Central memory CD4-positive, alpha-beta T cell (primary cell): ENCODE data around the gene DBH.

Experiments used
- DNase-seq: peaks from one replicate; pipeline ENCODE4 v3.0.0; 2022

DBH gene

DNA sequence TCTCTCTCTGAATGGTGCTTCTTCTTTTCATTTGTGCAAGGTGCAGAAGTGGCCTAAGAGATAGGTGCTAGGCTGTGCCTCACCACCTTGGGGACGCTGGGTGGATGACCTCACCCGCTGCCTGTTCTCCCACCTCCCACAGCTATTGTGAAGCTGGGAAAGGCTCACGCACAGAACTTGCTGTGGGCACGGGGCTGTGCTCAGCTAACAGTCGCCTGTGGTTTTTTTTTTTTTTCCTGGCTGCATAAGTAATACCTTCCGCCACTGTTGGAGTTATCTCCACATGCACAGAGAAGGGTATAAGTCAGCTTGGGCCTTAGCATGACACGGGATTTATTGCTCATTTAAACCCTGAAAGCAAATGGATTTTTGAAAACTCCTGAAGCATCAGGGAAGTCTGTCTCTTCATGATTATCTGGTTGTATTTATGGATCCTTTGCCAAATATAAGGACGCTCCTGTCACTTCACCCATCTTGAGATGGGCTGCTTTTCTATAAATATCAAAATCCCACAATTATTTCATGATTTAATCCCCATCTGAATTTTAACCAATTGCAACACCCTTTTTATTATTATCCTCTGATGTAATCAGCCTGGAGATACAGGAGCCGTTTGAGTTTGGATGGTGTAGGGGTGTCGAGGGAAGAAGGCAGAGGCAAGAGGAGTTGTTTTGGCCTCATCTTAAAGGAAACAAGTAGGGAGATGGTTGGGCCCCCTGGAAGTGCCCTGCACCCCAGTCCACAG, 9.0 kb downstream of the DBH start:
- no peak for DNase-seq

DNA sequence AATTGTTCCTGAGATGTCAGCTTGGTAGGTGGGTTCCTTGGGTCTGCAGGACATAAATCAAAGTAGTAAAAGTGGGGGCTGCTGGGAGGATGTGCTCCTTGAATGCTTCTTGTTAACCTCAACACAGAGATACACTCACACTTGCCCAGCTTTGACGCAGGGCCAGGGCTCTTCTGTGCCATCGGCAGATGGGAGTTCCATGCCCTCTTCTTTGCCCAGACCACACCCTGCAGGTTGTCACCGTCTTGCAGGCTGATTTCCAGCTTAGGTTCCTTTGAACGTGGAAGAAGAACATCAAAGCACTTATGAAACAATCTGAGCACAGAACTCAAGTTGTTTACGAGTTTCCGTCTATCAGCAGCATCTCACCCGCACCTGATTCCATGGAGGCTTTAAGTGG, 11.0 kb downstream of the DBH start:
- no peak for DNase-seq

DNA sequence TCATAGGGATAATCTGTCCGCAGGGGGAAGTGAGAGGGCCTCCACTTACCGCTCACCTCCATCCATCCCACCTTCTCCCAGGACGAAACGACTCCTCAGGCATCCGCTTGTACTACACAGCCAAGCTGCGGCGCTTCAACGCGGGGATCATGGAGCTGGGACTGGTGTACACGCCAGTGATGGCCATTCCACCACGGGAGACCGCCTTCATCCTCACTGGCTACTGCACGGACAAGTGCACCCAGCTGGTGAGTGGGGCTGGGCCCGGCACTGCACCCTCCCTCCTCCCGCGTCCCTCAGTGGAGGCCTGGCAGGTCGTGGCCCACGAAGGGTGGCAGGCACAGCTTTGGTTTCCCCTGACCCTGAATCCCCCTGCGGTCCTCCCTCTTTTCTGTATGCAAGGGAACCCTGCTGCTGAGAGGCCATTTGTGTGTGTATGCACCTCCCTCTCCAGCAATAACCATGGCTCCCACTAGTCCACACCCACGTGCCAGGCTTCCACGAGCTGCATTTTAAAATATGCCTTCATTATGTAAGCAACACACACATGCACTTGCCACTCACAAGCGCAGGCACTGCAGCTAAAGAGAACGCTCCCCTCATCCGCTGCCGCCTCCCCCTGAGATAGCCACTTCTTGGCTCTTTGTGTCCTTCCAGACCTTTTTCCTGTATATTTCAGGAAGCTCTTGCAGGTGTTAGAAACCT, 11.8 kb downstream of the DBH start:
- no peak for DNase-seq

DNA sequence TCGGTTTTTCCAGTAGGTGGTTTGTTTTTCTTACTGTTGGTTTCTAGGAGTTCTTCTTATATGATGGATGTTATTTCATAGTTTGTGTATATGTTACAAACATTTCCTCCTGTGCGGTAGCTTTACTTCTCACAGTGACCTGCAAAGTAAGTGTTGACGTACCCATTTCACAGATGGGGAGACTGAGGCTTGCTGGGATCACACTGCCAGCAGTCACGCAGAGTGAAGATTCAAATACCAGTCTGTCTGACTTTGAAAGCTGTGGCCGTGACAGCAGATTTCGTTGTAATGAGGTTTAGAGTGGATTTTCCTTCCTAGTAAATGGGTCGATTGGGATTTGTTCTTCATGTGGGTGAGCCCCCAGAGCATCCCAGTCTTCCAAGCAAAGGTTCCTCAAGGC, 13.0 kb downstream of the DBH start:
- no peak for DNase-seq

DNA sequence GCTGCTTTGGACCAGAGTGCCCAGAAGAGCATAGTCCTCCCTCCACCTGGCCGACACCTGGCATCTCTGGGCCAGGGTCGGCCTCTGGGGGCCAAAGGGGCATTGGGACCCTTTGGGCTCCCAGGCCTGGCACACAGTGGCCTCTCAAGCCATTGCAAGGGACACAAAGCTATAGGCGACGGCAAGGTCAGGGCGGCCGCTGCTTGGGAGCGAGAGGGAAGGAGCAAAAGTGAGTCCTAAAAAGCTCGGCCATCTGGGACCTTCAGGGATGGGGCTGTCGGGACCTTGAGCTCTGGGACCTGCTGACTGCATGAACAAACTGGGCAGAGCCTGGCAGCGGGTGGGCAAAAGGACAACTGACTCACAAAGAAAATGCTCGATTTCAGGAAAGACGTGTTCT, 13.9 kb downstream of the DBH start:
- no peak for DNase-seq

DNA sequence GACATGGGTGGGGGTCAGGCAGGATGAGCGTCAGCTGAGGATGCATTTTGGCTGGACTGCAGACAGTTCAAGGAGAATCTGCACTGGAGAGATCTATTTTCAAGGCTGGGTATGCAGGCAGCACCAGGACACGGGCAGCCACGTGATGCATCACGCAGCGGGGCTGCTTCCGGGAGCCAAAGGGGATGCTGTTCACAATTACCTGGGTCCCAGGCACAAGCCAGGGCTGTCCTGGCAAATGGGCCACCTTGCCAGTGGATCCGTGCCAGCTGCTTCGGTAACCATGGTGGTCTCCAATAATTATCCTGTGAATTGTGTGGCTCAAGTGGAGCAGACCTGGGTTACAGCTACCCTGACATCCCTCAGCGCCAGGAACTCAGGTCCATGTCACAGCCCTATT, 17.5 kb downstream of the DBH start:
- DNase-seq = no peak

DNA sequence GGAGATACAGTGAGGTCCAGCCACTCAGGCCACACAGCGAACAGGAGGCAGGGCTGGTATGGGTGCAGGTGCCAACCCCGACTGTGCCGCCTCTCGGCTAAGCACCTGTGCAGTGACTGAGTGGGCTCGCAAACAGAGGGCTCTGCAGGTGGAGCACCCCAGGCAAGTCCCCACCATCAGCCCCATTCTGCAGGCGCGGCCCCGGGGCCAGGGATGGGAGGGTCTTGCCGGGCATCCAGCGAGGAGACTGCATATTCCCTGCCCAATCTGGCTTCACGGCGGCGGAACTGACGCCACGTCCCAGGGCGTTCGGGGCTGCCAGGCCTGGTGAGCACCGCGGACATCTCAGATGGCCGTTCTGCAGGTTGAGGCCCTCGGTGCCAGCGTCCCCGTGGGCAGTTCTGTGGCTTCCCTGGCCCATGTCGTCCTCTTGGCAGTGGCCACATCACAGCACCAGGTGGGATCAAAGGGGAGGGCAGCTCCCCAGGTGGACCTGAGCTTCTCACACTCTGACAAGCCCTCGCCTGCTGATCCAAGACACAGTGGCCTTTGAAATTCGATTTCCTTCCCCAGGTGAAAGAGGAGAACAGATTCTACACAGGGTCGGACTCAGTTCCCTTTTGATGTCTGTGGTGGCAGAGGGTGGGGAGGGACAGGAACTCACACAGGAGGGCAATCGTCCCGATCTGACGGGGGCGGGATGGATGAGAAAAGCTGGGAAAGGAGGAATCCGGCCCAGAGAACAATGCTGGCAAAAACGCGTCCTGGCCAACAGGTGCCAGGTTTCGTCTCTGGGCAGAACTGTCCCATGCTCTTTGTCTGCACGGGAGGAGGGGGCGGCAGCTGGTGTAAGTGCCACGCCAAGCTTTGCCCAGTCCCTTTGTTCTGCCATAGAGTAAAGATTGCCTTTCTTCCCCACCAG, 18.8 kb downstream of the DBH start:
- DNase-seq = no peak

DNA sequence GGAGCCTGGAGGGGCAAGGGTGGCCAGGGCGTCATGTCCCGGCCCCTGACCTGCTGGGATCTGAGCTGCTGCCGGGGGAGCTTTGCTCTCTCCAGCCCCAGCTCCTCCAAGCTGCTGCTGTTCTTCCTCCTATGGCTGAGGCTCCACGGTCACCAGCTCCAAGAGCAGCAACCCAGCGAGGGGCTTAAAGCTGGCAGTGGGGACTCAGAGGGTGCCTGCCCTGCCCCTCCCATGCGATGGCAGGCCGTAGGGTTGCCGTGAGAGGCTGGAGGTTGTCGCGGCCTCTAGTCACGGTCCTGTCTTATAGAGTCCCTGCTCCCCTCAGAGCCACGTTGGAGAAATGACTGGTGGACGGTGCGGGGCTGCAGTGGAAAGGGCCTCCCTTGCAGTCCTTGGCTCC, 19.5 kb downstream of the DBH start:
- DNase-seq = no peak

DNA sequence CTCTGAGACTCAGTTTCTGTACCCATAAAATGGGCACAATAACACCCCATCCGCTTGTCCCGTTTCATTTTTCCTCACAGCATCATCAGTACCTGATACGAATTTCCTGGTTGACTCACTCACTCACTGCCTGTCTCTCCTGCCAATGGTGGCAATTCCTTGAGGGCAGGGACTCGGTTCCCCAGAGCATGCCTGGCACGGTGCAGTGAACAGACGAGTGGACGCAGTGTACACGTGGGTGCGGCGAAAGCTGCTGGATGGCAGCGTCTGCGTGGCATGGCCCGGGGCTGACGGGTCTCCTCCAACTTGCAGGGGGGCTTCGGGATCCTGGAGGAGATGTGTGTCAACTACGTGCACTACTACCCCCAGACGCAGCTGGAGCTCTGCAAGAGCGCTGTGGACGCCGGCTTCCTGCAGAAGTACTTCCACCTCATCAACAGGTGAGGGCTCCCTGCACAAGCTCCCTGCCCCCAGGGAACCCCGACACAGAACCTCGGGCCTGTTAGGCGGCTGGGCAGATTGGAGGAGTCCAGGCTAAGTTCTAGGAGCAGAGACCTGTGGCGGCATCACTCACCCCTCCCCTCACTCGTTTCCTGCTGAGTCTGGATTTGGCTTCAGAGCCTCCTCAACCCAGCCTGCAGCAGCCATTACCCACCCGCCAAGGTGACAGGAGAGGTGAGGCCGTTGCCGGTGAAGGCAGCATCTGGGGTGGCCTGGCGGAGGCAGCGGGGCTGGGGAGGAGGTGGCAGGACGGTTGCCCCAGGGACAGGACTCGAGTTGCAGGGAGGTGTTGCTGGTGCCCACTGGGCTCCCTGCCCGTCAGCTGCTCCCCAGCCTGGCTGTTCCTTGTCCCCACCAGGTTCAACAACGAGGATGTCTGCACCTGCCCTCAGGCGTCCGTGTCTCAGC, 20.3 kb downstream of the DBH start:
- DNase-seq = peak; percentile 29

DNA sequence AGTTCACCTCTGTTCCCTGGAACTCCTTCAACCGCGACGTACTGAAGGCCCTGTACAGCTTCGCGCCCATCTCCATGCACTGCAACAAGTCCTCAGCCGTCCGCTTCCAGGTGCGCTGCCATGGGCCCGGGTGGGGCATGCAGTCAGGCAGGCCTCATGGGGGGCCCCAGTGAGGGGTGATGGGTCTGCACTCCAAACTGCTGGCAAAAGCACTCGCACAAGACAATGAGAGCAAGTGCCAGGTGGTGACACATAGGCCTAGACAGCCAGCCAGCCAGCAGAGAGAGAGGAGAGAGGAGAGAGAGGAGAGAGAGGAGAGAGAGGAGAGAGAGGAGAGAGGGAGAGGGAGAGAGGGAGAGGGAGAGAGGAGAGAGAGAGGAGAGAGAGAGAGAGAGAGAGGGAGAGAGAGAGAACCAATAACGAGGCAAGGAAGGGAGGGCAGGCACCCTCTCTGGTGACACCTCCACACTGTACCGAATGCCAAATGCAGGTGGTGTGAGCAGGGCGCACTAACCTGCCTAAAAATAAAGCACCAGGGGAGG, 21.0 kb downstream of the DBH start:
- no peak for DNase-seq

DNA sequence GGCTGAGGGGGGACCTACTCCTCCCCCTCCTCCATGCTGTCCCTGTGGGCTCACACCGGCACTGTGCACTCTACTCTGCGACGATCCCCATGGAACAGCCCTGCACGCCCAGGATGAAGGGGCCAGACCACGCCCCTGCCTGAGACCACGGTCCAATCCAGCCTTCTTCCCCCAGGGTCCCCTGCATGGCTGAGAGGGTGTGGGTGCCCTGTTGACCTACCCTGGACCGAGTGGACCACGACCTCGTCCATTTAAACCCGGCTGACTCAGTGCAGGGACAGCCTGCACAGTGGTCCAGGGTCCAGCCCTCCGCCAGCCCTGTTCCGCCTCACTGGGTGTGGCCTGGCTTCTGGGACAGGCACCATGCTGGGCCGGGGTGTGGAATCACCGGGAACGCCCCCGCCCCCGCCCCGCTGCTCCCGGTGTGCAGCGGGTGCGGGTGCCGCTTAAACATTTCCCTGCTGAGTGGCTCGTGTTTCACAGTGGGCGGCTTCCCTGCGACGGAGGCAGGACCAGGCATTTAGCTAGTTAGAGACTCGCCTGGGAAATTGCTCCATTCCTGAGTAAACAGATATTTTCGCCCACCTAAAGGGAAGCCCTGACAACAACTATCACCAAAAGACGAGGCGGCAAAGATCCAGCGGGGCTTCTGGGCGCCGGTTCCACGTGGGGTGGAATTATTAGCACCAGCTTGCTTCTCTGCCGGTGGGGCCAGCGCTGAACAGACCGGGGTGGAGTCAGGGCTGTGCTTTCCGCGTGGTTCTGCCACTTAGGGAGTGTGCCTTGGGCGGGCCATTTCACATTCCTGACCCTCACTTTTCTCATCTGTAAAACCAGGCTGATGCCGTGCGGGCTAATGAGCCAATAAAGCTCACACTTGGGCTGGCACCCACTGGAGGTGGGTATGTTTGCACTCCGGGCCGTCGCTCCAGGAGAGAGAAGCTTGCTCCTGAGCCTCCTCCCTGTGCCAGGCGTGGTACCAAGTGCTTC, 22.6 kb downstream of the DBH start:
- no peak for DNase-seq

DNA sequence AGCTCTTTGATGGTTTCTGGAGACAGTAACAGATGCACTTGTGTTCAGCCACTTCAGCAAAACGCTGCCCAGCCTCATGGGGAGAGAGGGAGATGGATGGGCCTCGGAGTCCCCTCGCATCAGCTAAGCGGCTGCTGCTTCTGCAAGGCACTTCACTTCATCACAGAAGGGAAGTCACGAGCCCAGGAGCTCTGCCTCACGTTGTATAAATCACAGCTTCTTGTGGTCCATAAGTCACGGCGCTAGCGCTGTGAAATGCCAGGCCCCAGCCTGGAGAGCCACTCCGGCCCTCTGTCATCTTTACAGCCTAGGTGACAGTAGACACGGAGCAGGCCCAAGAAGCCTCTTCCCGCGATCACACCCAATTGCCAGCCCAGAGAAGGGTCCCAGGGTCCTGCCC, 23.4 kb downstream of the DBH start:
- no peak for DNase-seq

DNA sequence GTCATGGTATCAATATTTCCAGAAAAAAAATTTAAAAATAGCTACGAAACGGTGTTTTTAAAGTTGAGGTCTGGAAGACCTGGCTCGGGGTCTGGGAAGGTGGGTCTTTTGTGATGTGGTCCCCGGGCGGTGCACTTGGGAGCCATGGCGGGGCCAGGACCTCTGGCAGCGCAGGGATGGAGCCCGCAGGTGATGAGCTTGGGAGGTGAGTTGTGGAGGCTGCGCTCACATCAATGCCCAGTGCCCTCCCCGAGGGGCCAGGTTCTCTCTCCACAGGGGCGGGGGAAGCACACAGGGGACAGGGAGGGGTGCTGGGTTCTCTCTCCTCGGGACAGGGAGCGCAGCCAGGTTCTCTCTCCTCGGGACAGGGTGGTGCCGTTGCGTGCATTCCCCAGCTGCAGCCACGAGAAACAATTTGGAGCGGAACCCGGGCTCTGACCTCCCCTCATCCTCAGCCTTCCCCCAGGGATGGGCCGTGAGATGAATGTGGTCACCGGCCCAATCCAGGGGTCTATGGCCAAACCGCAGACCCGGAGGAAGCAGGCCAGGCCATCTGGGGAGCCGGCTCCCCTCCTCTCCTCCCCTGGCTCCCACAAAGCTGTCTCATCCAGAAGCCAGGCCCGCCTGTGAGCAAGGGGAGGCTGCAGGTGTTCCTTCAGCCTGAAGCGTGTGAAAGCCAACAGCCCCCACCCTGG, 25.8 kb downstream of the DBH start:
- no peak for DNase-seq

DNA sequence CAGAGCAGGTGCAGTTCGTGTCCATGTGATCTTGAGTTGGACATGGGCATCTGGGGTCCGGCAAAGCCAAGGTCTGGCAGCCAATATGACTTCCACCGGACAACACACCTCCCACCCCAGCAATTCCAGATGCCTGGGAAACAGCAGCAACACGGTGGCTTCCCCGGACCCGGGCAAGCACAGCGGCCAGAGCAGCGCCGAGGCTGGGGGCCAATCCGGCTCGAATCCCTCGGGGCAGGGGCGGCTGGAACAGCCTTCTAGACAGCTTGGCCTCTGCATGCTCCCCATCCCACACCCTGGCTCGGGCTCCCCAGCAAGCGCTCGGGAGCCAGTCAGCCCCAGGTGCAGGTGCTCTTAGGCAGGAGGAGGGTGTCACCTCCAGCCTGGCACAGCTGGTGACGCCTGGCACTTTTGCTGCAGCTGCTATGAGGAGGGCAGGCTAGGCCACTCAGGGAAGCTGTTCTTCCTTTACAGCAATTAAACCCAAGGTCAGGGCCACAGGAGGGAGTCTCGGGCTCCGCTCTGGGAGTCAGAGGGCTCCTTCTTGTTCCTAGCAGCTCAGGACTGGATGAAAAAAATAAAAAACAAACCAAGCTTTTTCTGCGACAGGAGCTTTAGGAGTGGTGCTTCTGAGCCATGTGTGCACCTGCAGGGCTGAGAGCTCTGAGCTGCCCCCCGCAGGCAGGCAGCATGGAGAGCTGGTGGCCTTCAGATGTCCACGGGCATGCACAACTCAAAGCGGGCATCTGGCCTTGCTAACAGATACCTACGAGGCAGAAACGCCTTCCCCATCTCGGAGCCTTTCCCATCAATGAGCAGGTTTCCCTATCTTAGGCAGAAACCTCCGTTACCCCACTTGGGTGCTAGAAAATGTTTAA, 28.2 kb downstream of the DBH start:
- DNase-seq = no peak

DNA sequence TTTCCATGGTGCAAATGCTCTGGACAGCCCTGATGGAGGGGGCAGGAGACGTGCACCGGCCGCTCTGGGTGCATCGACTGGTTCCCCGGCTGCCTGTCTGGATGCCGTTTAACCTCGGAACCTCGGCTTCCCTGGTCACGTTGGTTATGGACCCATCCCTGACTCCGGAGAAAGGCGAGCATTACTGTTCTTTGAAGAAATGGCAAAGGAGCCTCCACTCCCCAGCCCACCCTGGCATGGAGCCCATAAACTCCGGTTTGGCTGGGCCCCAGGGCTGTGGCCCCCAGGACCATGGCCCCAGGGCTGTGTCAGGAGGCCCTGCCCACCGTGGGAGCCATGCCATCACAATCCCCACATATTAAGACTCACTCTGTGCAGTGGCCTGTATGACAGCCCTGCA, 28.9 kb downstream of the DBH start:
- no peak for DNase-seq

DNA sequence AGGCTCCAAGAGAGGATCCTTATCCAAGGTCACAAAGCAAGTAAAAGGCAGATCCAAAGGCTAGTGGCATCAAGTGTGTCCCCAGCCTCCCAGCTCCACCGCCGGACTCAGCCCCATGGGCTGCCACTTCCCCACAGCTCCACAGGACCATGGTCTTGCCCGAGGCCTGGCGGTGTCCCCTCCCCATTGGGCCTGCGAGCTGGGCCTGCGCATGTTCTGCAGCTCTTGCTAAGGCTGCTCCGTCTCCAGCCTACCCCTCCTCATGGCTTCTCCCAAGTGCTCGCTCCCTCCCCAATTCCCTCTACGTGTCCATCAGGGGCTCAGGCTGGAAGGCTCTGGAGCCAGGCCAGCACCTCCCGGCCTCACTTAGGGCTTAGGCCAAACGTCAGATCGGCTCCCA, 29.4 kb downstream of the DBH start:
- DNase-seq = no peak

DNA sequence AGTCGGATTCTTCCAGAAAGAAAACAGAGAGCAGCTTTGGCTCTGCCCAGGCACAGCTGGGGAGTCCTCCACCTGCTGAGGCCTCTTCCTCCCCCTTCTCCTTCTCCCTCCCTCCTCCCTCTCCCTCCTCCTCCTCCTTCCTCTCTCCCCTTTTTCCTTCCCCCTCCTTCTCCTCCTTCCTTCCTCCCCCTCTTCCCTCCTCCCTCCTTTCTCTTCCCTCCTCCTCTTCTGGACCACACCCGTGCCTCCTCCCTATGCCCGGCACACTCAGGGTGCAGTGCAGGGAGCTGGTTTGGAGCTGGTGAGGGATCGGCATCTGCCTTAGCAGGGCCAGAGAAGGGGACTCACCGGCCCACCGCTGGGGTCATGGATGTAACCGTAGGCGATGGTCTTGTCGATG, 30.2 kb downstream of the DBH start:
- no peak for DNase-seq

DNA sequence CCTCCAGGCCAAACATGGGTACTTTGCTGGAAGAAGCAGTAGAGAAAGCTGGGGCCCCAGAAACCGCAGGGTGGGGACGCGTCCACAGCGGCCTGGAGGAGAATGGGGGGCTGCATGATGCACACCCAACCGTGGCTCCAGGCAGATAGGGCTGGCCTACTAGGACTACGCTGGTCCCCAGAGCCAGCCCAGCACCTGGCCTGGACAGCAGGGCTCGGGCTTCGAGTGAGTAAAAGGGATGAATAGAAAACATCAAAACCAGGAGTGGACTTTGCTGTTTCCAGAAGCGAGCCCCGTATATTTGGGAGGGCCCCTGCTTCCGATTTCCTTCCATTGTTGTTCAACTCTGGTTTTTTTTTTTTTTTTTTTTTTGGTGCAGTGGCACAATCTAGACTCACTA, 30.7 kb downstream of the DBH start:
- DNase-seq = no peak

DNA sequence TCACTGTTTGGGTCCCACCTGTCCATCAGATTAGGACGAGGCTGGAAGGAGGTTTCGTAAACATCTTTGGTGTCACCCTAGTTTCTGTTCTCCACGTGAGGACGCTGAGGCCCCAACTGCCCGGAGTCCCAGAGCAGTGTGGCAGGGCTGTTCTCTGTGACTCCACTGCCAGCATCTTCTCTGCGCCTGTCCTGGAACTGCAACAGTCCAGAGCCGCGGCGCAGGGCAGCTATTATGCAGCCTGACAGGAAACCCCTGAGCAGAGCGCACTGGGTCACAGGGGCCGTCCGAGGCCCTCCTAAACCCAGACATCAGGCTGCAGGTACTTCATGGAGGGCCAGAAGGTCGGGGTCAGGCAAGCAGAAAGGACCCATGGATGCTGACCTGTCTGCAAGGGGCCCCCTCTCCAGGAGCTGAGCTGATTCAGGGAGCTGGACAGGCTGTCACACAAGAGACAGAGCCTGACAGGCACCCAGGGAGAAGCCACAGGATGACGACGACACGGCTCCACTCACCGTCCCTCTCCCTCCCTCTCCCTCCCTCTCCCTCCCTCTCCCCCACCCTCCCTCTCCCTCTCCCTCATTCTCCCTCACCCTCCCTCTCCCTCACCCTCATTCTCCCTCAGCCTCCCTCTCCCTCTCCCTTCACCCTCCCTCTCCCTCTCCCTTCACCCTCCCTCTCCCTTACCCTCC, 31.7 kb downstream of the DBH start:
- DNase-seq = no peak
